NCI-H1105 (cell line): ENCODE measurements around the gene IRF2.
"Not testable (repeated sequence)": the region's sequence is repeated elsewhere in the genome, so short reads cannot be mapped to it uniquely, and the experiment has no call there.

Experiments used
- DNase-seq: peaks from one replicate; lab custom pipeline; 2025; lab: John Stamatoyannopoulos, UW

Gene IRF2

GRCh38 chr4:184389978-184390900, 84.1 kb downstream of the IRF2 start:
- no peak for DNase-seq

- no peak for DNase-seq
Observed at GRCh38 chr4:184388106-184388505, 86.2 kb downstream of the IRF2 start.

DNA sequence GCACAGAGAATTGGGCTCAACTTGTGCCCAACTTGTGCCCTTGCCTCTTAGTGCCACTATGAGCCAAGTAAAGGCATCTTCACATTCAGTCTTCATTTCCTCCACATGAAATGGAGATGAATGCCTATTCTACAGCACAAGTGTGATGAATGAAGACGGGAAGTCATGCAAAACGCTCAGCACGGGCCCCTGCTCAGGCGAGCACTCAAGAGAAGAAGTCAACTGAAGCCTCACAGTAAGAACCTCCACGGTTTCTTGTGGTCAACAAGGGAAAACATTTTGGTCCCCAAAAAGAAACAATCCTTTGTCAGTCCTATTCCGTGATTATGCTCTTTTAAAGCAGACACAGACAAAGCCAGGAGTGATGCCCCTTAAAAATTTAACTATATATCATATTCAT, 87.0 kb downstream of the IRF2 start:
- no peak for DNase-seq

GRCh38 chr4:184386271-184386781, 88.0 kb downstream of the IRF2 start:
- DNase-seq: no peak

GRCh38 chr4:184385705-184386141, 88.6 kb downstream of the IRF2 start:
- no peak for DNase-seq

DNA sequence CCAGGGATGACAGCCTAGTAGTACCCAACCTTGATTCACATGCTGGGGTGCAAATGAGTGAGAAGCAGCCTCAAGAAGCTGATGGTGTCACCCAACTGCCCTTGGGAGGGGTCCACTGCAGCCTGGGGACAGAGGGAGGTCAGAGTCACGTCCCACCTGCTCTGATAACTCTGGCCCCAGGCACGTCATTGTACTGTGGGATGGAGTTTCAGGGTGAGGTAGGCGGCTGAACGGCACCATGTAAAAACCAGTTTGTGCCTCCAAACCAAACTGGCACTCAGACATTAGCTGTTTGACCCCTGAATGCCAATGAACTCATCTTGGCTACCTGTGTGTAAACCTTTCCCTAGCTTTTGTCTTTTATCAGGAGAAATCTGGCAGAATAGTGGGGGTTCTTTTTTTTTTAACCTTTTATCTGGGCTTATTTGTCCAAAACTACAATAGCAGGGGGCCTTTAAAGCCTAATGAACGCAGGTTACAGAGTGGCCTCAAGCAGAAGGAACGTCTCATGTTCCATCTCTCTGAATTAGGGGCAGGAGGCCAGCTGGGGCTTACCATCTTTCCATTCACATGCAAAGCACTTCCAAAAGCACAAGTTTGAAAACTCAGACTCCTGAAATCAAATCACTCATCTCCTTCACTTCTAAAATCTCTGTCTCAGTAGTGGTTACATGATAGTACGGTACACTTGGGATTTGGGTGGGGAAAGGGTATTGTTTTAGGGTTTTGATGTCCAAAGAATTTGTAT, 89.4 kb downstream of the IRF2 start:
- no peak for DNase-seq

- DNase-seq: no peak
Observed at GRCh38 chr4:184384056-184384809, 90.1 kb downstream of the IRF2 start.

GRCh38 chr4:184383497-184384055, 90.8 kb downstream of the IRF2 start:
- no peak for DNase-seq

DNA sequence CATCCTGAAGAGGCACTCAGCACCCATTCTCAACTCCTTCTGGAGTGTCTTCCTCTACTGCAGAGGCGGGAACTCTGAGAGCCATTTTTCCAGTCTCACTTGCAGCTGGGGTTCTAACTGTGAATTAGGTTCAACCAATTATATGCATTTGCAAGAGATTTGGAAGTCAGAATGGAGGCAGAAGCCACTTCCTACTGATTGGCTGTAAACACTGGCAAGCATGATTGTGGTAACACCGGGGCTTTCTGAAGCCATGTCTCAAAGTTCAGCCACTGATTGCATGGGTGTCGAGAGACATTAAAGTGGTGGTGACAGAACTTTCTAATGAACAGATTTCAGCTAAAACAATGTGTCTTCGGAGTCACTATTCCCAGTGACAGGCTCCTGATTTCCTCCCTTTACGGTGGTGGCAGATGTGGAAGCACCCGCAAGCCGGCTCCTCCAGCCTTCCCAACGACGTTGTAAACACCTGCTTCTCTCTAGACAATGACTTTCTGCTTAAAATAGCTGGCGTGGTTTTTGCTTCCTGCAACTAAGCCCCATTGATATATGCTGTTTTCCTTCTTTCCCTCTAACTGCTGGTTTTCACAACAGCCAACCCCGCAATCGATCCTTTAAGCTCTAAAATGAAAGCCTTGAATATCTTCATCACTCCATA, 92.0 kb downstream of the IRF2 start:
- peak; percentile 5 for DNase-seq

- DNase-seq: no peak
Observed at GRCh38 chr4:184380707-184381106, 93.6 kb downstream of the IRF2 start.

DNA sequence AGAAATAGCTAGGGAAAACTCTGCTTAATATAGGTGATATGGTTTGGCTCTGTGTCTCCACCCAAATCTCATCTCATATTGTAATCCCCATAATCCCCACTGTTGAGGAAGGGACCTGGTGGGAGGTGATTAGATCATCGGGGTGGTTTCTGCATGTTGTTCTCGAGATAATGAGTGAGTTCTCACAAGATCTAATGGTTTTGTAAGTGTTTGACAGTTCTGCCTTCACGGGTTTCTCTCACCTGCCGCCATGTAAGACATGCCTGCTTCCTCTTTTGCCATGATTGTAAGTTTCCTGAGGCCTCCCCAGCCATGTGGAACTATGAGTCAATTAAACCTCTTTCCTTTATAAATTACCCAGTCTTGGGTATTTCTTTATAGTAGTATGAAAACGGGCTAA, 94.1 kb downstream of the IRF2 start:
- not testable (repeated sequence) for DNase-seq

- DNase-seq: no peak
Observed at GRCh38 chr4:184376923-184377322, 97.4 kb downstream of the IRF2 start.

DNA sequence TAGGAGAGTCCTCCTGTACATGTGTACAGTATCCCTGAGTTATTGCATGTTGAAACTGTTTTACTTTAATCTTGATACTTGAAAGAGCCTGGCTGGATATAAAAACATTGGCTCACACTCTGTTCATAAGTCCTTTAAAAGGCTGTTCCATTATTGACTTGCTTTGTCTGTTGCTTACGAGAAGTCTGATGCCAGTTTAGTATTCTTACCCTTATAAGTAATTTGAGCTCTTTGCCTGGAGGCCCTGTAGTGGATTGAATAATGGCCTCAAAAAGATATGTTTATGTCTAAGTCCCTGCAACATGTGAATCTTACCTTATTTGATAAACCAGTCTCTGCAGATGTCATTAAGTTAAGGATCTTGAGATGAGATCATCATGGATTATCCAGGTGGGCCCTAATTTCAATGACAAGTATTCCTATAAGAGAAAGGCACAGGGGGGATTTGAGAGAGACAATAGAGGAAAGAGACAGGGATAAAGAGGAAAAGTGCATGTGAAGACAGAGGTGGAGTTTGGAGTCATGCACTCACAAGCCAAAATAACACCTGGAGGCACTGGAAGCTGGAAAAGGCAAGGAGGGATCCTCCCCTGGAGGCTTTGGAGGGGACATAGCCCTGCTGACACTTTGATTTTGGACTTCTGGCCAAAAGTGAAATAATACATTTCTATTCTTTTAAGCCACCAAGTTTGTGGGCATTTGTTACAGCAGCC, 98.1 kb downstream of the IRF2 start:
- DNase-seq: no peak

DNA sequence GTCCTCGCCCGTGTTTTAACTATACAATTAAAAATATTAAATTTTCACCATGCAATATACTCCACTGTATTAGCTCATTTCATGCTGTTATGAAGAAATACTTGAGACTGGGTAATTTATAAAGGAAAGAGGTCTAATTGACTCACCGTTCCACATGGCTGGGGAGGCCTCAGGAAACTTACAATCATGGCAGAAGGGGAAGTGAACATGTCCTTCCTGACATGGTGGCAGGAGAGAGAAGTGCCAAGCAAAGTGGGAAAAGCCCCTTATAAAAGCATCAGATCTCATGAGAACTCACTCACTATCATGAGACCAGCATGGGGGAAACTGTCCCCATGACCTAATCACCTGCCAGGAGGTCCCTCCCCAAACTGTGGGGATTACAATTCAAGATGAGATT, 98.7 kb downstream of the IRF2 start:
- DNase-seq: not testable (repeated sequence)

GRCh38 chr4:184375027-184375426, 99.3 kb downstream of the IRF2 start:
- DNase-seq: no peak

DNA sequence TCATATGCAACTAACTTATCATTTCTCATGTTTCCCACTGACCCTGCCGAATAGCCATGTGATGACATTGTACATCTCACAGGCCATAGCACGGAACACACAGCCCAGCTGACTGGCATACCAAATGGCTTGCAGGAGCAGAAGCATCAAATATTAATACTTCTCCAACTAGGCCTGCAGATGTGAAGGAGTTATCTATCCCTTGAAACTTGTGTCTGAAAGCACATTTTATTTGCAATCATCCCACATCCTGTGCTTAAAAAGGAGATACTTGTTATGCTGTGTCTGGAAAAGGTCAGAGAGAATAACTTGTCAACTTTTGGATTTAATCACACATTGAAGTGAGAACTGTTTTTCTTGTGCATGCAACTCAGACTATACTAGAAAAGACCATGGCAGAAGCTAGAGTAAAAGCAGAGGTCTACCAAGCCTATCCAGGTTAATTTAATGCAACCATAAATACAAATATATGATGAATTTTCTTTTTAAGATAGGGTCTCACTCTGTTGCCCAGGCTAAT, 100.4 kb downstream of the IRF2 start:
- no peak for DNase-seq

- DNase-seq: no peak
Observed at GRCh38 chr4:184371390-184371787, 103.0 kb downstream of the IRF2 start.

GRCh38 chr4:184370711-184371389, 103.5 kb downstream of the IRF2 start:
- DNase-seq: no peak

DNA sequence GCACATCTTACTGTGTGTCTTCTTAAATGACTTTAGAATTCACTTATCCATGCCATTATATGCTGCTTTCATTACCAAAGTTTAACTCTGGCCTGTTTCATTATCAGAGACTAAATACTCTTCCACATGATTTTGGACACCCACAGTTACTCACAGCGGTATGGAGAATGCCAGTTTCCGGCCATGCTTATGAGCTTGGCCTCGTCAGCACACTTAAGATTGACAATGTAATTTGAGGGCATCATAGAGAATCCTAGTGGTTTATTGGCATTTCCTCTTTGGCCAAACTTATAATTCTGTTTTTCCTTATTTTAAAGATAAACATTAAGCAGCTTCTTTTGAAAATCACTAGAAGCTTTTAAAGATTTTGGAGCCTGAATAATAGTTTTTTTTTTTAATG, 104.5 kb downstream of the IRF2 start:
- no peak for DNase-seq

- DNase-seq: no peak
Observed at GRCh38 chr4:184368731-184369130, 105.6 kb downstream of the IRF2 start.
